Panc1 (cell line): ENCODE data around the gene SLC44A4. TPM values are rescaled to one million over a fixed set of nuclear protein-coding genes. Genes with fewer than 3 reads are reported as not detected.

Experiments used
- ATAC-seq: fragments of 200-7000 bp; cut with Tn5 transposase; 2 replicates; pipeline ENCODE4 v1.9.1; 2020; ENCODE audit warnings: mild to moderate bottlenecking, moderate library complexity
- BruUV-seq: library from RNA; stranded (reverse); fragments of 400-500 nt; replicated peaks from 2 replicates; lab custom pipeline; 2021; lab: Mats Ljungman, UMichigan
- CTCF ChIA-PET: fragments of 300-600 bp; sonication (Branson Sonifier 250); formaldehyde crosslinking; loops from one replicate; lab custom pipeline; 2022; ENCODE audit warnings: antibody characterized with exemption; lab: Charles Lee
- POLR2A ChIA-PET: fragments of 300-600 bp; sonication (Branson Sonifier 250); formaldehyde crosslinking; loops from one replicate; lab custom pipeline; 2022; ENCODE audit warnings: antibody characterized with exemption; lab: Charles Lee
- DNase-seq: peaks from one replicate; pipeline ENCODE4 v3.0.0-alpha.2; 2010; ENCODE audit warnings: low read depth, low spot score
- H3K27ac ChIP-seq: 2 replicates; pipeline ENCODE4 v1.5.1; 2011; ENCODE audit warnings: mild to moderate bottlenecking, low read length, inconsistent platforms
- H3K27me3 ChIP-seq: fragments of 200-500 bp; sonication (Bioruptor generic); 2 replicates; pipeline ENCODE4 v1.6.0; 2014; ENCODE audit warnings: low read length, inconsistent platforms; ENCODE audit not compliant: control insufficient read depth, insufficient read depth
- H3K36me3 ChIP-seq: fragments of 200-500 bp; sonication (Bioruptor generic); 2 replicates; pipeline ENCODE4 v1.5.1; 2014; ENCODE audit warnings: inconsistent platforms, mild to moderate bottlenecking, low read length, moderate library complexity; ENCODE audit not compliant: control insufficient read depth, insufficient read depth
- H3K4me1 ChIP-seq: 2 replicates; pipeline ENCODE4 v1.5.1; 2011; ENCODE audit warnings: inconsistent platforms, mild to moderate bottlenecking, low read length, moderate library complexity; ENCODE audit not compliant: control insufficient read depth, insufficient read depth
- H3K4me3 ChIP-seq, 2 experiments: 2 replicates each; pipeline ENCODE4 v1.5.1; 2011 to 2012; ENCODE audit warnings: low read depth in 2 of 2, low read length in 2 of 2, mild to moderate bottlenecking in 2 of 2, inconsistent platforms in 1 of 2, moderate library complexity in 1 of 2
- H3K9me3 ChIP-seq: fragments of 200-500 bp; sonication (Bioruptor generic); 2 replicates; pipeline ENCODE4 v1.5.1; 2014; ENCODE audit warnings: low read depth, mild to moderate bottlenecking, inconsistent platforms, low read length, moderate library complexity; ENCODE audit not compliant: control insufficient read depth, insufficient read depth
- POLR2AphosphoS5 ChIP-seq: IDR thresholded peaks from 2 replicates; pipeline ENCODE4 v1.6.1; 2012; ENCODE audit warnings: mild to moderate bottlenecking, low read depth, low read length, moderate library complexity
- SIN3A ChIP-seq: IDR thresholded peaks from 2 replicates; pipeline ENCODE4 v1.6.1; 2012; ENCODE audit warnings: low read depth, mild to moderate bottlenecking, low read length, moderate library complexity, borderline replicate concordance; ENCODE audit not compliant: insufficient read depth
- TCF7L2 ChIP-seq: IDR thresholded peaks from 2 replicates; pipeline ENCODE4 v1.6.1; 2011; ENCODE audit warnings: mild to moderate bottlenecking, low read depth, low read length, inconsistent platforms
- in situ Hi-C: cut with HindIII; loops from 2 replicates; pipeline ENCODE4 v1.10.0; 2016; ENCODE audit warnings: low sequenced_read_pairs, low pct_unique_long_range_greater_than_20kb
- intact Hi-C: fragments of 100-400 bp; cut with micrococcal nuclease; formaldehyde crosslinking; loops from one replicate; pipeline ENCODE4 v1.10.0; 2022; ENCODE audit not compliant: unreplicated experiment
- total RNA-seq: library from RNA; stranded (reverse); gene quantifications from one replicate; pipeline ENCODE4 v1.2.1, GENCODE V29; 2021; ENCODE audit not compliant: unreplicated experiment
- TF ChIP-seq, protein P1 (sequence below), 2 experiments: IDR thresholded peaks; 2 replicates each; pipeline ENCODE4 v1.6.1; 2011 to 2012; ENCODE audit warnings: low read depth in 2 of 2, control low read depth in 1 of 2, low read length in 1 of 2, mild to moderate bottlenecking in 1 of 2, moderate library complexity in 1 of 2; ENCODE audit not compliant: insufficient read depth in 1 of 2
- TF ChIP-seq, protein P2 (sequence below): fragments of 450-650 bp; IDR thresholded peaks from 2 replicates; pipeline ENCODE4 v1.5.1; 2017; ENCODE audit warnings: mild to moderate bottlenecking

Gene SLC44A4
- total RNA-seq, 1 experiment from 2014 or later, result 2.7 TPM

DNA sequence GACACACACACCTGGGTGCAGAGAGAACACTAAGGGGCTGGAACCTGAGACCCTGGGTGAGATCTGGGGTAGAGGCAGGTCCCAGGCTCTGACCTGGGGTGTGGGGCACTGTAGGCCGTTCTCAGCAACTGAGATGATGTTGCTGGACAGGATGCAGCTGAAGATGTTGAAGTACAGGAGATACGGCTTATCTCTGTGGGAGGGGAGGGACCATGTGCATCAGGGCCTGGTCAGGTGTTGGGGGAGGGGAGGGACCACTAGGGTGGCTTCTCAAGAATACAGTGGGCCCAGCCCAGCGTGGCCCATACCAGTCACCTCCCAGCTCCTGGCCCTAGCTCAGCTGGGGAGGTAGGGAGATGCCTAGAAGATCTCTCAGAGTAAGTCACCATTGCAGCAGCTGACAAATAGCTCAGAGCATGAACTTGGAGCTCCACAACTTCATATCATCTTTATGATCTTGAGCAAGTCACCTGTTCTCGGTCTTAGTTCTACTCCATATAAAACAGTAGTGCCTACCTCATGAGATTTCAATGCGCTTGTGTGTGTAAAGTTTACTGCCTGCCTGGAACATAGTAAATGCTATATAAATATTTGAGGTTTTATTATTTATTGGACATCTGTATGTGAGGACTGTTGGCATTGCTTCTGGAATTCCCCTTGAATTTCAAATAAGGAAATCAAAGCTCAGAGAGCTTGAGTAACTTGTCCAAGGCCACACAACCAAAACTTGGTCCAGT lies 3.8 kb downstream of the SLC44A4 start:
- no peak for DNase-seq
- POLR2A ChIA-PET, result interaction anchor here (0.6 kb wide), 2 partner anchors 17 to 179 kb away, joined by 3 read pairs; no protein-coding TSS in a partner anchor
- BruUV-seq, result no TSS peak
- Histone ChIP-seq H3K27ac (peak overlapping the region; percentile 67), H3K4me3 (no peak overlapping the region), H3K36me3 (no peaks in the 10 kb centered on the region), H3K27me3 (no peaks in the 10 kb centered on the region), H3K4me1 (peaks cover 45% of the 10 kb centered on the region), H3K9me3 (no peaks in the 10 kb centered on the region)
- ATAC-seq, result 0 out of 2 replicates have a peak, but pooled peaks have one; percentile 7
- in situ Hi-C loops, result no loop called here
- TF ChIP-seq TCF7L2 (peak; percentile 61), POLR2AphosphoS5 (no peak), SIN3A (no peak)
- CTCF ChIA-PET, result interaction anchor here (0.6 to 1.0 kb wide), 2 partner anchors 24 to 432 kb away, joined by 3 to 9 read pairs; no protein-coding TSS in a partner anchor
- intact Hi-C loops, result no loop called here

DNA sequence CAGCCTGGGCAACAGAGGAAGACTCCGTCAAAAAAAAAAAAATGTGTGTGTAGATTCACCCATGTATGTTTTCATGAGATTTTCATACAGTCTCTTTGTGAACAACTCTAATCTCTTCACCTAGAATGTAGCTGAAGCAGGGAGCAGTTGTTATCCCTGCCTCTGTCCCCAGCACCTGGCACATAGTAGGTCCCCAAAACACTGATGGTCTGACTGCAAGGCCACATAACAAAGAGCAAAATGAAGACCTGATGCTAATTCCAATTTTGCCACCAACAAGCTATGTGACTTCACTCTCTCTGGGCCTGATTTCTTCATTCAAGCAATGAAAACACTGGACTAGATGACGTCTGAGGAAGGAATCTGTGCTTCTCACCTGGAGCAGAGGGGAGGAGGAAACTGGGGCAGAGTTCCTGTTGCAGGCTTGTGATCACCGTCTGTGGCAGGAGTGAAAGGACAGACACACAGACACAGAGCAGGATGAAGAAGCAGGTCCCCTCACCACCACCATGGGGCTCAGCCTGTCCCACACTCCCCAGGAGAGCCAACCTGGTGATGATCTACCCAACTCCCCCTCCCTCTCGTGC lies 4.6 kb downstream of the SLC44A4 start:
- H3K27me3 ChIP-seq, result no peaks in the 10 kb centered on the region
- H3K4me1 ChIP-seq, result peaks cover 46% of the 10 kb centered on the region
- BruUV-seq, result no TSS peak
- ATAC-seq (no peak), DNase-seq (no peak)
- CTCF ChIA-PET, result no interaction called here
- intact Hi-C loops, result no loop called here
- H3K27ac ChIP-seq, result peak overlapping the region; percentile 24
- no peak overlapping the region for H3K4me3 ChIP-seq
- POLR2A ChIA-PET, result no interaction called here
- no peaks in the 10 kb centered on the region for H3K36me3 ChIP-seq
- in situ Hi-C loops, result no loop called here
- H3K9me3 ChIP-seq, result no peaks in the 10 kb centered on the region
- TF ChIP-seq, protein P1, sequence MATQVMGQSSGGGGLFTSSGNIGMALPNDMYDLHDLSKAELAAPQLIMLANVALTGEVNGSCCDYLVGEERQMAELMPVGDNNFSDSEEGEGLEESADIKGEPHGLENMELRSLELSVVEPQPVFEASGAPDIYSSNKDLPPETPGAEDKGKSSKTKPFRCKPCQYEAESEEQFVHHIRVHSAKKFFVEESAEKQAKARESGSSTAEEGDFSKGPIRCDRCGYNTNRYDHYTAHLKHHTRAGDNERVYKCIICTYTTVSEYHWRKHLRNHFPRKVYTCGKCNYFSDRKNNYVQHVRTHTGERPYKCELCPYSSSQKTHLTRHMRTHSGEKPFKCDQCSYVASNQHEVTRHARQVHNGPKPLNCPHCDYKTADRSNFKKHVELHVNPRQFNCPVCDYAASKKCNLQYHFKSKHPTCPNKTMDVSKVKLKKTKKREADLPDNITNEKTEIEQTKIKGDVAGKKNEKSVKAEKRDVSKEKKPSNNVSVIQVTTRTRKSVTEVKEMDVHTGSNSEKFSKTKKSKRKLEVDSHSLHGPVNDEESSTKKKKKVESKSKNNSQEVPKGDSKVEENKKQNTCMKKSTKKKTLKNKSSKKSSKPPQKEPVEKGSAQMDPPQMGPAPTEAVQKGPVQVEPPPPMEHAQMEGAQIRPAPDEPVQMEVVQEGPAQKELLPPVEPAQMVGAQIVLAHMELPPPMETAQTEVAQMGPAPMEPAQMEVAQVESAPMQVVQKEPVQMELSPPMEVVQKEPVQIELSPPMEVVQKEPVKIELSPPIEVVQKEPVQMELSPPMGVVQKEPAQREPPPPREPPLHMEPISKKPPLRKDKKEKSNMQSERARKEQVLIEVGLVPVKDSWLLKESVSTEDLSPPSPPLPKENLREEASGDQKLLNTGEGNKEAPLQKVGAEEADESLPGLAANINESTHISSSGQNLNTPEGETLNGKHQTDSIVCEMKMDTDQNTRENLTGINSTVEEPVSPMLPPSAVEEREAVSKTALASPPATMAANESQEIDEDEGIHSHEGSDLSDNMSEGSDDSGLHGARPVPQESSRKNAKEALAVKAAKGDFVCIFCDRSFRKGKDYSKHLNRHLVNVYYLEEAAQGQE (IDR thresholded peaks at IDR 0.05; ENCODE audit: insufficient read depth in 1 of 2, low read depth in 2 of 2, low read length in 1 of 2), result no peak
- TF ChIP-seq TCF7L2, result no peak
- TF ChIP-seq SIN3A, result no peak
- TF ChIP-seq, protein P2, sequence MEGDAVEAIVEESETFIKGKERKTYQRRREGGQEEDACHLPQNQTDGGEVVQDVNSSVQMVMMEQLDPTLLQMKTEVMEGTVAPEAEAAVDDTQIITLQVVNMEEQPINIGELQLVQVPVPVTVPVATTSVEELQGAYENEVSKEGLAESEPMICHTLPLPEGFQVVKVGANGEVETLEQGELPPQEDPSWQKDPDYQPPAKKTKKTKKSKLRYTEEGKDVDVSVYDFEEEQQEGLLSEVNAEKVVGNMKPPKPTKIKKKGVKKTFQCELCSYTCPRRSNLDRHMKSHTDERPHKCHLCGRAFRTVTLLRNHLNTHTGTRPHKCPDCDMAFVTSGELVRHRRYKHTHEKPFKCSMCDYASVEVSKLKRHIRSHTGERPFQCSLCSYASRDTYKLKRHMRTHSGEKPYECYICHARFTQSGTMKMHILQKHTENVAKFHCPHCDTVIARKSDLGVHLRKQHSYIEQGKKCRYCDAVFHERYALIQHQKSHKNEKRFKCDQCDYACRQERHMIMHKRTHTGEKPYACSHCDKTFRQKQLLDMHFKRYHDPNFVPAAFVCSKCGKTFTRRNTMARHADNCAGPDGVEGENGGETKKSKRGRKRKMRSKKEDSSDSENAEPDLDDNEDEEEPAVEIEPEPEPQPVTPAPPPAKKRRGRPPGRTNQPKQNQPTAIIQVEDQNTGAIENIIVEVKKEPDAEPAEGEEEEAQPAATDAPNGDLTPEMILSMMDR, result no peak
- TF ChIP-seq POLR2AphosphoS5, result no peak
